Gastroesophageal sphincter (tissue), 3 donors: ENCODE results near the gene IRGC.

Source experiments
- CTCF ChIP-seq, 4 experiments: fragments of 200-600 bp in 2 of 4; fragments of 450-650 bp in 2 of 4; sonication (generic) in 1 of 4; IDR thresholded peaks; one replicate each; pipeline ENCODE4 v1.5.1; 2017 to 2019; ENCODE audit warnings: antibody characterized with exemption in 4 of 4, mild to moderate bottlenecking in 2 of 4, moderate library complexity in 2 of 4
- POLR2A ChIP-seq, 2 donors: fragments of 450-650 bp; IDR thresholded peaks; one replicate each; pipeline ENCODE4 v1.6.1; 2017; ENCODE audit warnings: antibody characterized with exemption in 2 of 2, mild to moderate bottlenecking in 2 of 2, moderate library complexity in 1 of 2
- POLR2AphosphoS5 ChIP-seq: sonication (generic); formaldehyde crosslinking; IDR thresholded peaks from one replicate; pipeline ENCODE4 v1.6.1; 2017; ENCODE audit warnings: antibody characterized with exemption

- no peak for TF ChIP-seq CTCF (IDR thresholded peaks at IDR 0.05)
- no peak for TF ChIP-seq POLR2AphosphoS5
- TF ChIP-seq POLR2A (IDR thresholded peaks at IDR 0.05): no peak
Observed at GRCh38 chr19:43713208-43713607, 2.7 kb upstream of the IRGC start.
